GM21515 (cell line): ENCODE measurements around the gene ADCK2.
"Not testable (repeated sequence)": the region's sequence is repeated elsewhere in the genome, so short reads cannot be mapped to it uniquely, and the experiment has no call there.

Experiments
- ATAC-seq: cut with Tn5 transposase; IDR thresholded peaks from one replicate; pipeline ENCODE4 v1.9.1; 2021; ENCODE audit not compliant: unreplicated experiment

ADCK2 gene

DNA sequence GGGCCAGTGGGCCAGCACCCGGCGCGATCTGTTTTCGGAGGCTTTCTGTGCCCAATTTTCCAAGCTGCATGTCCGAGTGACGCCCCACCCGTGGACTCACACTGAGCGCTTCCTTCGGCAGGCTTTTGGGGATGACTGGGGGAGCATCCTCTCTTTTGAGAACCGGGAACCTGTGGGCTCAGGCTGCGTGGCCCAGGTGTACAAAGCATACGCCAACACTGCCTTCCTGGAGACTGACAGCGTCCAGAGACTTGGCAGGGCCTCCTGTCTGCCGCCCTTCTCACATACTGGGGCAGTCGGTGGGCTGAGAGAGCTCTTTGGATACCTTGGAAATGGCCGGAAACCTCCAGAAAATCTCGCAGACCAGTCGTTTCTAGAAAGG, 1.0 kb downstream of the ADCK2 start:
- ATAC-seq: no peak

DNA sequence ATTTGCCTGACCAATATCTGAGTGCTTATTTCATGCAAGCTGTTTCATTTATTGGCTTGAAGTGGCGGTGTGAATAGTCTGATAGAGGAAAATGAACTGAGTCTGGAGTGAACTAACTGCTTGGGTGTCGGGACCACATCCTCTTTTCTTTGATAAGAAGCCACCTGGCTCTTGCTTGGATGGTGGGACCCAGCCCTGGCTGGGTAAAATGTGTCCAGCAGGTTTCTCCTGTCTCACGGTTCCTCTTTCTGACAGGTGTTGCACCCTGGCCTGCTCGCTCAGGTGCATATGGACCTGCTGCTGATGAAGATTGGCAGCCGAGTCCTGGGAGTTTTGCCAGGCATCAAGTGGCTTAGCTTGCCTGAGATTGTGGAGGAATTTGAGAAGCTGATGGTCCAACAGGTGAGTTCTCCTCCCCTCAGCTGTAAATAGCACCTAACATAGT, 1.6 kb downstream of the ADCK2 start:
- peak; percentile 33 for ATAC-seq

DNA sequence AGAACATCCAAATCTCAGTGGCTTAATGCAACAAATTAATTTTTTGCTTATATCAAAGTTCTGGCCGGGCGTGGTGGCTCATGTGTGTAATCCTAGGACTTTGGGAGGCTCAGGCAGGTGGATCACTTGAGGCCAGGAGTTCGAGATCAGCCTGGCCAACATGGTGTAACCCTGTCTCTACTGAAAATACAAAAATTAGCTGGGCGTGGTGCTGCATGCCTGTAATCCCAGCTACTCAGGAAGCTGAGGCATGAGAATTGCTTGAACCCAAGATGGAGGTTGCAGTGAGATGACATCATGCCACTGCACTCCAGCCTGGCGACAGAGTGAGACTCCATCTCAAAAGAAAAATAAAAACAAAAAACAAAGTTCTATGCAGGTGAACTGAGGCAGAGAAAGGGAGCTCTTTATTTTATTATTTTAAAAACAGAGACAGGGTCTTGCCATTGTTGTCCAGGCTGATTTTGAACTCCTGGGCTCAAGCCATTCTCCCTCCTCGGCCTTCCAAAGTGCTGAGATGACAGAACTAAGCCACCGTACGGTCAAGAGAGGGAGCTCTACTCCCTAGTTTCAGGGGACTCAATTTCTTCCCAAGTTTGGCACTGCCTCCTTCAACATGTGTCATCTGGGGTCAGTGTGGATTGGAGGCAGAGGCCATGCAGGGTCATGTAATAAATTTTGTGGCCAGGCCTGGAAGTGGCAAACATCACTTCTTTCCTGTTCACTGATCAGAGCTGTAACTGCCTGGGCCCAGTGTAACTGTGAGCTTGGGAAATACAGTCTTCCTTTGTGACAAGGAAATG, 2.4 kb downstream of the ADCK2 start:
- ATAC-seq: no peak

DNA sequence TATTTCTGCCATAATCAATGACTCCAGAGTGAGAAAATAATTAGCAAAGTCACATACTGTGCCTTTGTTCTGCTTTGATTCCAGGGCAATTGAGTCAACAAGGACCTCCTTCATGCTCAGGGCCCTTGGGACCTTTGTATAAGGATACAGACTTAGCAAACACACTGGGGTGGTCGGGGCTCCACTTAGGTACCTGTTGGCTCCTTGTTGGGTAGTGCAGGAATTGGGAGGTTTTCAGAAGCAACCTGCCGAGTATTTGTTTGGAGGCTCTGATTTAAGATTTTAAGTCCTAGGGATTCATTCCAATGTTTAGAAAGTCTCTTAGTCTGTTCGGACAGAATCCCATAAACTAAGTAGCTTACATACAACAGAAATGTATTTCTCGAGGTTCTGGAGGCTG, 3.0 kb downstream of the ADCK2 start:
- no peak for ATAC-seq

DNA sequence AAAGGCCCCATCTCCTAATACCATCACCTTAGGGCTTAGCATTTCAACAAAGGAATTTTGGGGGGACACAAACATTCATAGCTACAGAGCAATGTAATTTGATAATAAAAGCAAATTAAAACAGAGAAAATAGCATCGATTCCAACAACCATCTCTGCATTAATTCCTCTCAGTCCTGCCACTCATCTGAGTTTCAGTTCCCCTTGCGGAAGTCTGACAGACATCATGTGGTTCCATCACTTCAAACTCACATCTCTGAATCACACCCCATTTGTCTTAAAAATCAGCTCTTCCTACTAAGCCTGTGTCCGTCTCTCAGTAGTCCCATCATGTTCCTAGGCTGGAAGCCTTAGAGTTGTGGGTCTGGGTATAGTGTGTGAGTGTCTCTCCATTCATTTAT, 3.6 kb downstream of the ADCK2 start:
- peak; percentile 57 for ATAC-seq

DNA sequence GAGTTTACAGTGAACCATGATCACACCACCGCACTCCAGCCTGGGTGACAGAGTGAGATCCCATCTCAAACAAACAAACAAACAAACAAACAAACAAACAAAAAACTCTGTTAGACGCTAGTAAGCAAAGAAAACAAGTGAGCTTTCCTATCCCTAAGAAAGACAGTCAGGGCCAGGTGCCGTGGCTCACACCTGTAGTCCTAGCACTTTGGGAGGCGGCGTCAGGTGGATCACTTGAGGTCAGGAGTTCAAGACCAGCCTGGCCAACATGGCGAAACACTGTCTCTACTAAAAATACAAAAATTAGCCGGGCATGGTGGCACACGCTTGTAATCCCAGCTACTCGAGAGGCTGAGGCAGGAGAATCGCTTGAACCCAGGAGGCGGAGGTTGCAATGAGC, 4.2 kb downstream of the ADCK2 start:
- not testable (repeated sequence) for ATAC-seq

DNA sequence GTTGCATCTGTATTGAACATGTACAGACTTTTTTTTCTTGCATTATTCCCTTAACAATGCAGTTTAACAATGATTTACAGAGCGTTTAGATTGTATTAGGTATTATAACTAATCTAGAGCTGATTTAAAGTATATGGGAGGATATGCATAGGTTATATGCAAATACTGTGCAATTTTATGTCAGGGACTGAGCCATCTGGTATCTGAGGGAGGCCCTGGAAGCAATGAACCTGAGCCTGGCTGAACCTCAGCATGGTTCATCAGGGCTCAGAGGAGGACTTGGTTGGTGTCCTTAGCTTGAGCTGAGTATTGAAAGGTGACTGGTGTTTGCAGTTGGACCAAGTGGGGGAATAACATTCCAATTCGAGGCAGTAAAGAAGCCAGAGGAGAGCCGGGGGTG, 4.8 kb downstream of the ADCK2 start:
- no peak for ATAC-seq

DNA sequence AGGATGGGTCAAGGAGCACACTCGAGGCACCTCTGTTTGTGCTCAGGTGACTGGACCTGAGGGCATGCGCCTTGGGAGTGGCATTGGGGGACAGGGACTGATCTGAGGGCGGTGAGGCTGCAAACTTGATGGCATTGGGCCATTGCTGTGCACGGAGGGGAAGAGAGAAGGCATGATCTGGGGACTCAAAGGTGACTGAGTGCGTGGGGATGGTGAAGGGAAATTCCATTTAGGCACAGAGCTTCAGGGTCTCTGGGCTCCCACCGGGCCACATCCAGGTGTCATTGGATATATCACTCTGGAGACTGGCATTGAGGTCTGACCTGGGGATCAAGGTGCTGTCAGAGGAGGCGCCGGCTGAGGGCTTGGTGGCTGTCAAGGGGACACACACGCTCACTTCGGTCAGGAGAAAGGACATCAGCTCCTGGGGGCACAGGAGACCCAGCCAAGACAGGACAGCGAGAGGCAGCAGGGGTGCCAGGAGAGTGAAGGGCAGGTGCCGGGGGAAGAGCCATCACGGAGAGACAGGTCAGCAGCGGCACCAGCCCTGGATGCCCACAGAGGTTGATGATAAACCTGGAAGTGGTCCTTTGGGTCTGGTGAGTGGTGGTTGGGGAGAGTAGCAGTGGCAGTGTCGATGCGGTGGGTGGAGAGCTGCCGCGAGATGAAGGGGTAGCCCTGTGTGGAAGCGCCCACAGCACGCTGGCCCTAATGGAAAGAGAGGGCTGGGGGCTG, 5.5 kb downstream of the ADCK2 start:
- no peak for ATAC-seq

DNA sequence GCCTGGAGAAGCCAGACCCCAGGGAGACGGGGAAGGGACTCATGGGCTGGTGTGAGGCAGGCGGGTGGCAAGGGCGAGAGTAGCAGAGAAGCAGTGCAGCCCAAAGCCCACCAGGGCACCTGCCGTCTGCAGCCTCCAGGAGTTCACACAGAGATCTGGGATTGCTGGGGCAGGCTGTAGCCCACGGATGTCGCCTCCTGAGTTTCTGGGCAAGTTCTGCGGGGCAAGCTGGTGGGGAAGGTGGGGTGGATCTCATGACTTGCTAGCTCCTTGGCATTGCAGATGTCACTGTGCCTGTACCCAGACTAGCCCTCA, 6.0 kb downstream of the ADCK2 start:
- ATAC-seq: no peak

DNA sequence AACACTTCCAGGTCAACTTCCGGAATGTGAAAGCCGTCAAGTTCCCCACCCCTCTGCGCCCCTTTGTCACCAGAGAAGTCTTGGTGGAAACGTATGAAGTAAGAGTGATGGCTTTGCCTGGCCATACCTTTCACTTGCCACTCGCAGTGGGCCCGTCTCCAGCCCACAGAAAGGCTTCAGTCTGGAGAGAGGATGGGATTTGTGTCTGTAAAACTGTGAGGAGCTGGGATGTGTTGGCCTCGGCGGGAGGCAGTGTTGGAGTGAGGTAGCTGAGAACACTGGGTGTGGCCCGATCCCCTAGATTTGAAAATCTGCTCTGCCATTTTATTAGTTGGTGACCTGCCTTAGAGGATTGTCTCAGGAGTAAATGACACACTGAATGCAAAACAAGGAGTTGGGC, 6.4 kb downstream of the ADCK2 start:
- no peak for ATAC-seq

DNA sequence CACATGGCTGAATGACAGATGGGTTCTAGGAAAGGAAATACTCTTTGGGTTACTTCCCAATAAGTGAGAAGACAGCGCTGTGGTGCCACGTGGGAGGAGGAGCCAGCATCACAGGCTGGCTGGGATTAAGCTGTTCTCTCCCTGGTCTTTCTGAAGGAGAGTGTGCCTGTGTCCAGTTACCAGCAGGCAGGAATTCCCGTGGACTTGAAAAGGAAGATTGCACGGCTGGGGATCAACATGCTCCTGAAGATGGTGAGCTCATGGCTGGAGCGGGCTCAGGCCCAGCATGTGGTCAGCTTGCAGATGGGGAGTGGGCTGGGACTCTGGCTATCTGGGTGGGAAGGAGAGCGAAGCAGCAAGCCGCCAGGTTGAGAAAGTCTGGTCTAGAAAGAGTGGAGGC, 8.1 kb downstream of the ADCK2 start:
- ATAC-seq: no peak

DNA sequence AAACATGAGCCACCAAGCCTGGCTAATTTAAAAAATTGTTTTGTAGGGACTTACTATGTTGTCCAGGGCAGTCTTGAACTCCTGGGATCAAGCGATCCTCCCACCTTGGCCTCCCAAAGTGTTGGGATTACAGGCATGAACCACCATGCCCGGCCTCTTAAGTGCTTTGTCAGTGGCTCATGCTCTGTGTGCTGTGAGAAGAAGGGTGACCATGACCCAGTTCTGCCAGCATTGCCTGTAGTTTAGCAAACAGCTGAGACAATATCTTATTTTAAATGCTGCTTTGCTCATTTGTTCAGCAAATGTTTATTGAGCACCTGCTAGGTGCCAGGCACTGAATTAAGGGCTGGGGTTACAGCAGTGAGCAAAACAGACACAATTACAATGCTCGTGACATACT, 9.0 kb downstream of the ADCK2 start:
- no peak for ATAC-seq

DNA sequence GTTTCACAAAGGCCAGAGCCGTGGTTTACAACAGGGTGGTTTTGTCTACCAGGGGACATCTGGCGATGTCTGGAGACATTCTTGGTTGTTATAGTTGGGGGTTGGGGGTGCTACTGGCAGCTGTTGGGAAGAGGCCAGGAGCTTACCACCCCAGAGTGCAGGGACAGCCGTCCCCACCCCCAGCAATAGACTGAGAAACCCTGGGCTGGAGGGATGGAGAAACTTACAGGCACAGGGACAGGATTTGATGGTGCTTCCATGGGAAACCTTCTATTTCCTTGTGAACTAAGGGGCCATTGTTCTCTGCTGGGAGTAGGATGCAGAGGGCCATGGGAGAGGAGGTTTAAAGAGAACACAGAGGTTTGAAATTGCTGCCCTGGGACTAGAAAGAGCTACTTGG, 10.9 kb downstream of the ADCK2 start:
- ATAC-seq: no peak

DNA sequence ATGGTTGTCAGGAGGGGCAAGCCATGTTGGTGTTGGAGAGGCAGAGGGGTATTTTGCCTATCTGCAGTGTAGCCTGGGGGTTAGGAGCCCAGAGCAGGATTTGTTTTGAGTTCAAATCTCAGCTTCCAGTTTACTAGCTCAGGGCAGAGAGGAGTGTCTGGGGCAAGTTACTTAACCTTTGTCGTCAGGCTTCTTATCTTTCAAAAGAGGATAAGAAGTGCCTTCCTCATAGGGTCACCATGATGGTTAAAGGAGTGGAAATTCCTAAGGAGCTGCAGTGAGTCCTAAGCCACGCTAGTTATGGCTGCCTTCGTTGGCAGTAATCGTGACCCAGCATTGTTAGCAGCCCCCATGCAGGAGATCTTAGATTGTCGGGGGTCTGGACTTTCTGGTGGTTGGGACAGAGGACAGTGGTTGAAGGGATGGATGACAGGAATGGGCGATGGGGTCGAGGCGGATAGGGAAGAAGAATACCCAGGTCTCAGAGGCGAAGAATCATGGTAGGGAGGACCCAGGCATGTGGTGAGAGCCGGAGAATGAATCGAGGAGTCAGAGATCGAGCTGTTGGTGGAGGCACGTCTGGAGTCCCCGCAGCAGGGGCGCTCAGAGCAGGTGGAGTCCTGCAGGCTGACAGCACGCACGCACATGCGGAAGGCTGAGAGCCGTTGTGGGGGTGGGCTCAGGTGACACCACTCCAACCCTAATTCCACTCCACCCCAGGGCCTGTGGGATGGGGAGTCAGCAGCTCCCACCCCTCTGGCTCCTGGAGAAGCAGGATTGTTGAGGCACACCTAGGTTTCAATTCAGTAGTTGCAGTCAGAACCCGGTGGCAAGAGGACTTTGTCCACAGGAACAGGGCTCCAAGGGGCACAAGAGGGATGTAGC, 11.6 kb downstream of the ADCK2 start:
- no peak for ATAC-seq

DNA sequence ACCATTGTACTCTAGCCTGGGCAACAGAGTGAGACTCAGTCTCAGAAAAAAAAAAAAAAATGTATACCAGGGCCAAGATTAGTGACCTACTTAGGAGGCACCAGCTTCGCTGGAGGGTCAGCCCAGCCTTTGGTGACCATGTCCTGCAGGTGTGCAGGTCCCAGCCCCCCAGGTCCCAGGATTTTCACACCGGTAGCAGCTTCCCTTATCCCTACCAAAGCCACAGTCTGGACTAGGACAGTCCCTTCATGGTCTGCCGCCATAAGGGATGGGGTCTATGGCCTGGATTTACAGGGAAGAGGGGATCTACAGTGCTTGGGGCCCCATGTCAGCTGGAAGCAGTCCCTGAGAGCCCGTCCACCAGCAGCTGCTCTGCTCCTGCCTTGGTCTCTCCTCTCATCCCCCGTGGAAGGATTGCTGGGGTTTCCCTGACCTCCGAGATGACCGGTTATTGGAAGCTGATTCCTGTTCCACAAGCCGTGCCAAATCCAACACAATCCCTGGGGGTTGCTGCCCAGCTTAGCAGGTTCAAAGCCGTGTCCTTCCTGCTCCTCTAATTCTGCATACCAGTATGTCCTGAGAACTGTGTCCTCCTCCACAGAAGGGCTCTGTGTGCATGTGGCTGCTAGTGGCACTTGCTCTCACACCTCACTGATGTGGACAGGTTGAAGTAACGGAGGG, 12.8 kb downstream of the ADCK2 start:
- no peak for ATAC-seq

DNA sequence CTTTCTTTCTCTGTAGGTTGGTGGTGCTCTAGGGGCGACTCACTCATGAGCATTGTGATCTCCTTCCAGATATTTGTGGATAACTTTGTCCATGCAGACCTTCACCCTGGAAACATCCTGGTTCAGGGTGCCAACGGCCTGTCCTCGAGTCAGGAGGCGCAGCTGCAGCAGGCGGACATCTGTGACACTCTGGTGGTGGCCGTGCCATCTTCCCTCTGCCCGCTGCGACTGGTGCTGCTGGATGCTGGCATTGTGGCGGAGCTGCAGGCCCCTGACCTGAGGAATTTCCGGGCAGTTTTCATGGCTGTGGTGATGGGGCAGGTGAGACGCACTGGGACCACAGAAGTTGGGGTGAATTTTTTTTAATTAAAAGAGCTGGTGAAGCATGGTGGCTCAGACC, 14.2 kb downstream of the ADCK2 start:
- ATAC-seq: no peak

DNA sequence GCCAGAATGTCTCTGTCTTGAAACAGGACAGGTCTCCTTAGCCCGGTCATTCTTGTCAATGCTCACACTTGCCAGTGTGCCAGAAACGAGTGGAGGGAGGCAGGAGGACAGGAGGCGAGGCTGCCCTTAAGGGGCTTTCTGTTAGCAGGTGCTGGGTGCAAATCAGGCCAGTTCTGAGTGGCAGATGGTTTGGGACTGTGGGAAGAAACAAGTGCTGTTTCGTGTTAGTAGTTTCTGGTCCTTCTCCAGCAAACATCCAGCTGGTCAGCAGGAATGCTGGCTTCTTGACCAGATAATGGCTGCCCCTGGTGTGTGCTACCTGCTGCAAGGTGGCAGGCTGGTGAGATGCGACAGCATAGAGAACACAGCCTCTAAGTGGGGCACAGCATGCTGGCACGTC, 15.6 kb downstream of the ADCK2 start:
- no peak for ATAC-seq

DNA sequence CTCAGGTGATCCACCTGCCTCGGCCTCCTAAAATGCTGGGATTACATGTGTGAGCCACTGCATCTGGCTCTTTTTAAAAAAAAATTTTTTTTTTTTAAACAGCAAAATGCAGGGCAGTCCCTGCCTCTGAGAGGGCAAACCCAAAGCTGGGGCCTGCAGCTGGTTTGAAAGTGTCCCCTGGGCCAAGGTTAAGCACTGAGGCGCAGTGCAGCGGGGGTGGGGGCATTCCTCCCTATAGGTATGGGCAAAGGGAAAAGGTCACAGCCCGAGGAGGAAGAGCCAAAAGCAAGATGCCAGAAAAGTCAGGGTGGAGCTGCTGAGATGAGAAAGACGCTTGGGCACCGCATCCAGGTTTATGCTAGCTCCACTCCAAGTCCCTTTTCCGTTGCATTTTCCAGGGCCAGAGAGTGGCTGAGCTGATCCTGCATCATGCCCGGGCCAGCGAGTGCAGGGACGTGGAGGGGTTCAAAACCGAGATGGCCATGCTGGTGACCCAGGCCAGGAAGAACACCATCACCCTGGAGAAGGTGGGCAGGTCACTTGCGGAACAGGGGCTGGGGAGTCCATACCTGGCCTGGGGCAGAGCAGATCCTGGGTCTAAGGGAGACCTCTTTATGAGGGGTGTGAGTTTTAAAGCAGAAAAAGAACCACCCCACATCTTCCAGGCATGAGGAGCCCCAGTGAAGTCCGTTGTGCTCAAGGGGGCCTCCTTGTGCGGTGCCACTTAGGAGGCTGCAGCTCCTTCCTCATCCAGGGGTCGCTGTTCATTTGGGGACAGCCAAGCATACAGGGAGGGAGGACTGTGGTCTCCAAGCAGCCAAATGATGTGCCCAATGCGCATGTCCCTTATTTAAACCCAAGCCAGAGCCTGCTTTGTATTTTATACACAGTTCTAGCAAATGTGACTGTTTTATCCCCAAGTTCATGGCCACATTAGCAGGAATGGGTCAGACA, 16.7 kb downstream of the ADCK2 start:
- no peak for ATAC-seq

DNA sequence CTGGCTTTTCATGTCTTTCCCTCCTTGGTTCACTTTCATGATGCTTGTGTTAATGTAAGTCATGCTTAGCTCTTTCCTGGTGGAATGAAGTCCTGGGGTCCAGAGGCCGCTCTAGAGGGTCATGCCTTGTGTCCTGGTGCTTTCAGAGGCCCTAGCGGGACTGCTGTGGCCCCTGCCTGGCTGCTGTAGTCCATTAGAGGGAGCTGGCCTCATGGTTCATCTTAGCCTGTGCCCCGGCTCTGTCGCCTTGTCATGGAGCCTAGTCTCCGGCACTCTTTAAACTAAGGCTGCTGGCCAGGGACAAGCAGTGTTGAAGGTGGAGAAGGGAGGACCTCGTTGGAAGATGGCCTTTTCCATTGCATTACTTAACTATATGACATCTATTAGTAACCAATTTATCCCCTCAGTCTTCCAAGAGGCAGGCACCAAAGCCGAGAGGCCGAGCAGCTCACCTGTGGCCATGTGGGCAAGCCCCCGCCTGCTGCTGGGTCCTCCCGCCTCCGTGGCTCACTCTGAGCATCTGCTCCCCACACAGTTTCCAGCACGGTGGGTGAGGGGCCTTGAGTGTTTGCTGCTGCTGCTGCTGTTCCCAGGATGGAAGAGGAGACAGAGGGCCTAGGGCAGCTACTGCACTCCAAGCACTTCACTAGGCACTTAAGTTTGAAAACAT, 18.8 kb downstream of the ADCK2 start:
- no peak for ATAC-seq

DNA sequence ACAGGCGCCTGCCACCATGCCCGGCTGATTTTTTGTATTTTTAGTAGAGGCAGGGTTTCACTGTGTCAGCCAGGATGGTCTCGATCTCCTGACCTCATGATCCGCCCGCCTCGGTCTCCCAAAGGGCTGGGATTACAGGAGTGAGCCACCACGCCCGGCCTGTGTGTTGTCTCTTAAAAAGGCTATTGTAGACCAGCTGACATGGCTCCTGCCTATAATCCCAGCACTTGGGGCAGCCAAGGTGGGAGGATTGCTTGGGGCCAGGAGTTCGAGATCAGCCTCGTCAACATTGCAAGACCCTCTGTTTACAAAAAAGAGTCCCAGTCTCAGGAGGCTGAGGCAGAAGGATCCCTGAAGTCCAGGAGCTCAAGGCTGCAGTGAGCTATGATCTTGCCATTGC, 21.1 kb downstream of the ADCK2 start:
- ATAC-seq: not testable (repeated sequence)
